Neuronal stem cell (in vitro differentiated cells): ENCODE results near the gene DTNBP1.

Experiments used
- DNase-seq: peaks from one replicate; pipeline ENCODE4 v3.0.0-alpha.2; 2013; ENCODE audit warnings: low spot score
- H2AFZ ChIP-seq: one replicate; pipeline ENCODE4 v1.6.1; 2013; ENCODE audit warnings: mild to moderate bottlenecking, low read length, inconsistent platforms
- H2AK5ac ChIP-seq: 2 replicates; pipeline ENCODE4 v1.6.1; 2013; ENCODE audit warnings: low read depth, mild to moderate bottlenecking, inconsistent platforms, low read length, moderate library complexity, mixed read lengths
- H2BK120ac ChIP-seq: 2 replicates; pipeline ENCODE4 v1.6.1; 2013; ENCODE audit warnings: low read depth, mild to moderate bottlenecking, inconsistent platforms, low read length, moderate library complexity, mixed read lengths
- H2BK12ac ChIP-seq: one replicate; pipeline ENCODE4 v1.6.1; 2013; ENCODE audit warnings: low read length, inconsistent platforms
- H2BK15ac ChIP-seq: 2 replicates; pipeline ENCODE4 v1.6.1; 2013; ENCODE audit warnings: mild to moderate bottlenecking, low read length, inconsistent platforms, mixed read lengths
- H2BK5ac ChIP-seq: one replicate; pipeline ENCODE4 v1.6.1; 2013; ENCODE audit warnings: inconsistent platforms, mild to moderate bottlenecking, low read length, moderate library complexity
- H3K14ac ChIP-seq: one replicate; pipeline ENCODE4 v1.6.1; 2013; ENCODE audit warnings: low read length, inconsistent platforms
- H3K18ac ChIP-seq: 2 replicates; pipeline ENCODE4 v1.6.1; 2013; ENCODE audit warnings: low read length, inconsistent platforms
- H3K23ac ChIP-seq: 2 replicates; pipeline ENCODE4 v1.6.1; 2013; ENCODE audit warnings: low read depth, mild to moderate bottlenecking, mixed read lengths, low read length, inconsistent platforms; ENCODE audit not compliant: poor library complexity
- H3K27ac ChIP-seq: replicated peaks from 3 replicates; pipeline ENCODE4 v1.5.1; 2013; ENCODE audit warnings: low read length, inconsistent platforms
- H3K27me3 ChIP-seq, 3 experiments: 2 replicates each; pipeline ENCODE4 v1.6.1; 2013; ENCODE audit warnings: low read length in 3 of 3, mild to moderate bottlenecking in 2 of 3, inconsistent platforms in 1 of 3, low read depth in 1 of 3, mixed read lengths in 1 of 3, moderate library complexity in 1 of 3; ENCODE audit not compliant: control insufficient read depth in 3 of 3, insufficient read depth in 3 of 3
- H3K36me3 ChIP-seq, 2 donors: replicated peaks in 1 of 2; 2 replicates each; pipeline ENCODE4 v1.6.1; 2013; ENCODE audit warnings: low read length in 2 of 2; ENCODE audit not compliant: control insufficient read depth in 2 of 2, insufficient read depth in 2 of 2
- H3K4ac ChIP-seq: 2 replicates; pipeline ENCODE4 v1.6.1; 2013; ENCODE audit warnings: inconsistent platforms, mild to moderate bottlenecking, low read length, moderate library complexity
- H3K4me1 ChIP-seq, 2 donors: 1 replicate in 1 of 2; 2 replicates in 1 of 2; pipeline ENCODE4 v1.6.1; 2013; ENCODE audit warnings: low read length in 2 of 2, low read depth in 1 of 2; ENCODE audit not compliant: control insufficient read depth in 2 of 2, insufficient read depth in 1 of 2
- H3K4me2 ChIP-seq: one replicate; pipeline ENCODE4 v1.6.1; 2013; ENCODE audit warnings: mild to moderate bottlenecking, low read length, inconsistent platforms; ENCODE audit not compliant: insufficient read depth, poor library complexity, severe bottlenecking
- H3K4me3 ChIP-seq, 2 donors: 2 replicates each; pipeline ENCODE4 v1.5.1; 2013; ENCODE audit warnings: low read length in 2 of 2, mild to moderate bottlenecking in 2 of 2, inconsistent platforms in 1 of 2, moderate library complexity in 1 of 2
- H3K79me1 ChIP-seq: one replicate; pipeline ENCODE4 v1.6.1; 2013; ENCODE audit warnings: low read depth, mild to moderate bottlenecking, inconsistent platforms, low read length, moderate library complexity
- H3K9ac ChIP-seq: one replicate; pipeline ENCODE4 v1.6.1; 2013; ENCODE audit warnings: mild to moderate bottlenecking, low read depth, low read length, inconsistent platforms; ENCODE audit not compliant: poor library complexity
- H3K9me3 ChIP-seq, 2 donors: replicated peaks in 1 of 2; 2 replicates each; pipeline versions ENCODE3 to v1.6.1; 2013; ENCODE audit warnings: low read length in 2 of 2, mild to moderate bottlenecking in 2 of 2, inconsistent platforms in 1 of 2, low read depth in 1 of 2, mixed read lengths in 1 of 2, moderate library complexity in 1 of 2; ENCODE audit not compliant: control insufficient read depth in 2 of 2, insufficient read depth in 1 of 2
- H4K8ac ChIP-seq: one replicate; pipeline ENCODE4 v1.6.1; 2013; ENCODE audit warnings: low read depth, mild to moderate bottlenecking, inconsistent platforms, low read length, moderate library complexity
- H4K91ac ChIP-seq: one replicate; pipeline ENCODE4 v1.6.1; 2013; ENCODE audit warnings: low read length, low read depth, mild to moderate bottlenecking, inconsistent platforms; ENCODE audit not compliant: poor library complexity
- WGBS, 2 donors: extraction: QIAGEN DNeasy Blood & Tissue Kit; methylation state at CpG; one replicate each; pipeline ENCODE4 v1.1.7; 2013; ENCODE audit warnings: missing lambda C conversion rate in 2 of 2, mixed read lengths in 1 of 2; ENCODE audit not compliant: insufficient read length in 2 of 2, insufficient replicate concordance in 1 of 2; ENCODE audit errors: extremely low coverage in 2 of 2; 5-methylcytosine and 5-hydroxymethylcytosine counted together

The DTNBP1 gene

DNA sequence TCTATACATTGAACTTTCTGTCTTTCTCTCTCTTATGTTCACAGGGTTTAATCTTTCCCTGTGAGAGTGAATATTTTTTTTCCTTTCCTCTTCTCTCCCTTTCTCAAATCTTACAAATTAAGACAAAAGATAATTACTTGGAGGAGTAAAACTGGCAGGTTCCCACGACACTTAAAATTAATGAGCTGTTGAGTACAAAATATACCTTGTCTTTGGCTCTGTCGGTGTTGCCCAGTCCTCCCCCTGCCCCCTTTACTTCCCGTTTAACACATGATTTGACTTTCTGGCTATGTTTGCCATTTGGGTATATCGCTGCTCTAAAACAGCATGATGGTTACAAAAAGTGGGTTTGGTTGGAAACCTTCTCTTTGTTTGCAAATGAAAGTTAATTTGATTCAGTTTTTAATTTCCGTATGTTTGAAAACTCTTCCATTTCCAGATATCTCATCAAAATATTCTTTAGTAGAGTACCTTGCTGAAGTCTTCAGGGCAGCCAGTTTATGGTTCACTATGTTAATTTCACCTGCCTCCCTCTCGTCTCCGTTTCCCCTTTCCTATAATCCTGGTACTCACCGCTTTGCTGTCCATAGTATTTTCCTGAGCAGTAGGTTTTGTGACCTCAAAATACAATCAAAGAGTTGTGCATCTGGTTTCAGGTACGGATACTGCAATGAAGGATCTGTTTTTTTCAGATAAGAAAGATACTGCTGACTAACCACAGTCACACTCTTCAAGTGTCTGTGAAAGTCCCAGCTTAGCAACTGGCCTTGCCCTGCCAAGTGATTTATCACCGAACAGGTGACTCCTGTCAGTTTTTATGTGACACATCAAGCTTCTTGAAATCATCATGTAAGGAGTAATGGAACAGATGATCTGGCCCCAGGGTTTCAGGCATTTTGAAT is 181.2 kb downstream of the DTNBP1 start:
- H3K36me3 ChIP-seq: peaks cover 0 to 24% of the 10 kb centered on the region in 2 donors
- H3K4ac ChIP-seq: no peak overlapping the region
- no peak overlapping the region for H3K9ac ChIP-seq
- H2AFZ ChIP-seq: no peak overlapping the region
- peak overlapping the region; percentile 63 for H3K27ac ChIP-seq
- H2BK5ac ChIP-seq: no peak overlapping the region
- no peak overlapping the region for H2BK15ac ChIP-seq
- no peaks in the 10 kb centered on the region for H3K27me3 ChIP-seq
- no peak overlapping the region for H4K8ac ChIP-seq
- DNase-seq: no peak
- H3K4me2 ChIP-seq: no peak overlapping the region
- no peaks in the 10 kb centered on the region for H3K79me1 ChIP-seq
- no peak overlapping the region for H4K91ac ChIP-seq
- H3K23ac ChIP-seq: no peak overlapping the region
- H3K18ac ChIP-seq: no peak overlapping the region
- H3K14ac ChIP-seq: no peak overlapping the region
- H3K9me3 ChIP-seq: no peaks in the 10 kb centered on the region
- no peak overlapping the region for H2BK12ac ChIP-seq
- peaks cover 0 to 20% of the 10 kb centered on the region in 2 donors for H3K4me1 ChIP-seq
- no peak overlapping the region for H2AK5ac ChIP-seq
- H2BK120ac ChIP-seq: no peak overlapping the region
- no CpG with 5 or more reads among the region's 10 CpGs for WGBS, 2 donors
- H3K4me3 ChIP-seq: no peak overlapping the region

DNA sequence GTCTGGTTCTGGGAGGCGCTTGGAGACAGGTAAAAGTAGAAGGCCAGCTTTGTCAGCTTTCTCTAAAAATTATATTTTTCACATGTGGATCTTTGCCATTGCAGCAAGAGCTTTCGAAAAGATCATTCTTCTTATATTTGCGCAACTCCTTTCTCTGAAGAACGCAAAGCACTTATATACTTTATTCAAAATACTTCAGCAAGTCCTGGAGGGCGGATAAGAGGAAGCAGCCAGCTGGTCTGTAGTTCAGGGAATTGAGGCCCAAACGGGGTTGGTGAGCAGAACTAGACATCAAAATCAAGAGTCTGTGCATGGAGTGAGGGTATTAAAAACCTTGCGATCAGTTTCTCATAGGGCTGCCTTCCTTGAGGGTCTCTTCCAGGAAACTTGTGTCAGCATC is 182.3 kb downstream of the DTNBP1 start:
- no peak overlapping the region for H4K91ac ChIP-seq
- no CpG with 5 or more reads among the region's 7 CpGs for WGBS, 2 donors
- H3K23ac ChIP-seq: no peak overlapping the region
- no peak overlapping the region for H2BK5ac ChIP-seq
- peaks cover 0 to 24% of the 10 kb centered on the region in 2 donors for H3K4me1 ChIP-seq
- H3K9ac ChIP-seq: no peak overlapping the region
- H4K8ac ChIP-seq: no peak overlapping the region
- peak overlapping the region; percentile 79 for H3K27ac ChIP-seq
- no peak overlapping the region for H2BK12ac ChIP-seq
- no peaks in the 10 kb centered on the region for H3K27me3 ChIP-seq
- H3K4me2 ChIP-seq: no peak overlapping the region
- H2BK15ac ChIP-seq: no peak overlapping the region
- no peak overlapping the region for H3K4me3 ChIP-seq
- no peaks in the 10 kb centered on the region for H3K9me3 ChIP-seq
- no peak overlapping the region for H2BK120ac ChIP-seq
- H2AK5ac ChIP-seq: no peak overlapping the region
- DNase-seq: no peak
- no peak overlapping the region for H2AFZ ChIP-seq
- H3K18ac ChIP-seq: no peak overlapping the region
- no peak overlapping the region for H3K4ac ChIP-seq
- peaks cover 3 to 29% of the 10 kb centered on the region in 2 donors for H3K36me3 ChIP-seq
- no peak overlapping the region for H3K14ac ChIP-seq
- no peaks in the 10 kb centered on the region for H3K79me1 ChIP-seq

DNA sequence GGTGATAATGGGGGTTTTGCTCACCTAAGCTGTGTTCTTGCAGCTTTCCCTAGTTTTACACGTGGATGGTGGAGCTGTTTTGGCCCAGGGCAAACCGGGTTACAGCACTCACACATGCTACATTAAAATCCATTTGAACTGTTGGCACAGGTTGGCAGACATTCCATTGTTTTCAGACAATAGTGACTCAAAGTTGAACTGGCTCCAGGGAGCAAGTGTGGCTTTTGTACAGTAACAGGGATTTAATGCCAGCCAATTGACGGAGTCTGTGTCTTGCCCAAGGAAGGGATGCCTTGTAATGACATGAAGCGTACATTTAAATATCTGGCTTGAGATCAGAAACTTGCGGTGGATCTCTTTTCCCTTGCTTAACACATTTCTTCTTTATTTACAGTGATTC is 183.1 kb downstream of the DTNBP1 start:
- H3K14ac ChIP-seq: no peak overlapping the region
- no peak overlapping the region for H3K27ac ChIP-seq
- no peak overlapping the region for H4K91ac ChIP-seq
- H2BK120ac ChIP-seq: no peak overlapping the region
- H3K4me1 ChIP-seq: peaks cover 0 to 24% of the 10 kb centered on the region in 2 donors
- no peak overlapping the region for H4K8ac ChIP-seq
- H3K36me3 ChIP-seq: peaks cover 7 to 37% of the 10 kb centered on the region in 2 donors
- peak overlapping the region; percentile 86 for H3K18ac ChIP-seq
- H3K4me2 ChIP-seq: no peak overlapping the region
- H3K9ac ChIP-seq: no peak overlapping the region
- WGBS, 2 donors: no CpG with 5 or more reads among the region's 5 CpGs
- H2AK5ac ChIP-seq: no peak overlapping the region
- H3K9me3 ChIP-seq: no peaks in the 10 kb centered on the region
- no peak overlapping the region for H3K23ac ChIP-seq
- no peaks in the 10 kb centered on the region for H3K27me3 ChIP-seq
- no peak overlapping the region for H2AFZ ChIP-seq
- no peak overlapping the region for H2BK12ac ChIP-seq
- no peak overlapping the region for H2BK15ac ChIP-seq
- H2BK5ac ChIP-seq: no peak overlapping the region
- H3K4me3 ChIP-seq: no peak overlapping the region
- no peaks in the 10 kb centered on the region for H3K79me1 ChIP-seq
- no peak for DNase-seq
- no peak overlapping the region for H3K4ac ChIP-seq

DNA sequence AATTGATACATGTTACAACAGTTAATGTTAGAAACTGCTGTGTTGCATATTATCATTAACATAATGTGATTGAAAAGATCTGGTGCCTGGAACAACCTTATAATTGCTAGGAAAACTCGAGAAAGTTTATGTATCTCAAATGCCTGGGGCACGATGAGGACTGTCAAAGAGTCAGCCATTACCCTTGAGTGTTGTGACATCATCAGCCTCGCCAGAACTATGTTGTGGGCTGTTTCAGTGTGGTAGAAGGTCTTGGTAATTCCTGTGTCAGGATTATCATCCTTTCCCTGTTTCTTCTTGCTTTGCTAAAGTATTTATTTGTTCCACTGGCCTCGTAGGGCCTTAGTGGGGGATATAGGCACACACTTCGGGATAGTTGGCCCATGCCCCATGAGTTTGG is 185.1 kb downstream of the DTNBP1 start:
- Histone ChIP-seq H3K4me1 (peaks cover 0 to 17% of the 10 kb centered on the region in 2 donors), H3K4me3 (no peak overlapping the region), H3K9me3 (no peaks in the 10 kb centered on the region), H3K18ac (no peak overlapping the region), H2BK15ac (no peak overlapping the region), H2BK120ac (no peak overlapping the region), H3K27me3 (no peaks in the 10 kb centered on the region), H3K9ac (no peak overlapping the region), H3K23ac (no peak overlapping the region), H2AFZ (no peak overlapping the region), H2AK5ac (no peak overlapping the region), H2BK5ac (no peak overlapping the region), H3K79me1 (no peaks in the 10 kb centered on the region), H4K91ac (no peak overlapping the region), H3K14ac (no peak overlapping the region), H3K27ac (no peak overlapping the region), H2BK12ac (no peak overlapping the region), H3K4me2 (no peak overlapping the region), H3K36me3 (peaks cover 7 to 56% of the 10 kb centered on the region in 2 donors), H3K4ac (no peak overlapping the region), H4K8ac (no peak overlapping the region)
- no CpG with 5 or more reads among the region's 5 CpGs for WGBS, 2 donors
- no peak for DNase-seq
